GM18519 (cell line): ENCODE results near the gene LRP1B.

Experiments
- ATAC-seq: cut with Tn5 transposase; IDR thresholded peaks from one replicate; pipeline ENCODE4 v1.9.1; 2021; ENCODE audit warnings: mild to moderate bottlenecking, moderate library complexity; ENCODE audit not compliant: unreplicated experiment, low FRiP score

LRP1B gene

DNA sequence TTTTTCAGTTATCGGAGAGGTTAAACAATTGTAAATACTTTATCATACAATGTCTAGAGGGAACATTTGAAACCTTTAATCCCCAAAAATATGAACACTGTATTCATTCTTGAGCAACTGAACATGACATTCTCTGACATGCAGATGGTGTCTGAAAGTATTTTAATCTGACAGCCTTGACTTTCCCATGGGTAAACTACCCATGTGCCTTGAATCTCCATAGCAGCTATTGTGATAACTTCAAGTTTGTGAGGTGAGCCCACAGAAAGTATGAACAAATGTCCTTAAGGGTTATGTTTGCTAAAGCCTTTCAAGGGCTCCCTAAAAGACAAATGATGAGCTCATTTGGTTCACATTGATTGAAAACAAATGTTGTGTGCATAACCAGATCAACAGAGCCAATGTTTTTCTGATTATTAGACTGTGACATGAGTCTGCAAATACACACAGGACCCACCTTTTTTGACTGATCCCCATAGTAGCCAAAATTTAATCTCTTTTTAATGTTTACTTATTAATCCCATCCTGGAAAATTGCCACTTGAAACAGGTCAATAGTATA lies 1326.0 kb downstream of the LRP1B start:
- no peak for ATAC-seq

DNA sequence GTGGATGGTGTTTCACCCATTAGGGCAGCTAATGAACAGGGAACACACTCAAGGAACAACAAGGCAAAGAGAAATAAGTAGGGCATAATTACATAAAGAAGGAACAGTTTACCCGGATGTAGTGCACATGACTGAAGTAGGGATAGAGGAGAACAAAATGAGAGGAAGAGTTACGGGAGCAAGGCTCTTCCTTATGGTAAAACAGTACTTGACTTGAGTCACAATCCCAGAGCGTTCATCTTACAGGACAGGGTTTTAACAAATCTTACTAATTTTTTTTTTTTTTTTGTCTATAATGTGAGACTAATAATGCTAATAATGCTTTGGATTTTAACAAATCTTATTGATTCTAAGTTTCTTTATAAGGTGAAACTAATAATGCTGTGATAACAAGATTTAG lies 1329.5 kb downstream of the LRP1B start:
- ATAC-seq, result no peak

DNA sequence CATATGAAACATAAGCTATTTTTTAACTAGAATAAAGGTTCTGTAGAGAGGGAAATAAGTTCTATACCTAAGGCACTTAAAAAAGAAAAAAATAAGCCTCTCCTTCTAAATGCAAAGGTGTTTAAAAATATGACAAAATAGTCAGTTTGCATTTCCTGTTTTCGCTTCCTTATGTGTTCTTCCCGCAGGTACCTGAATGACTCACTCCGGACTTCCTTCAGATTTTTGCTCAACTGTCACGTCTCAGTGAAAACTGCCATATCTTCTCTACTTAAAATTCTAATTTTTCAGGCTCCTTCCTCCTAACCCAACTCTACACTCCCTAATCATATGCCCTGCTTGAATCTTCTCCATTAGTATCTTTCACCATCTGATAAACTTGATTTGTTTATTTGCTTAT lies 1333.1 kb downstream of the LRP1B start:
- peak; percentile 99 for ATAC-seq

DNA sequence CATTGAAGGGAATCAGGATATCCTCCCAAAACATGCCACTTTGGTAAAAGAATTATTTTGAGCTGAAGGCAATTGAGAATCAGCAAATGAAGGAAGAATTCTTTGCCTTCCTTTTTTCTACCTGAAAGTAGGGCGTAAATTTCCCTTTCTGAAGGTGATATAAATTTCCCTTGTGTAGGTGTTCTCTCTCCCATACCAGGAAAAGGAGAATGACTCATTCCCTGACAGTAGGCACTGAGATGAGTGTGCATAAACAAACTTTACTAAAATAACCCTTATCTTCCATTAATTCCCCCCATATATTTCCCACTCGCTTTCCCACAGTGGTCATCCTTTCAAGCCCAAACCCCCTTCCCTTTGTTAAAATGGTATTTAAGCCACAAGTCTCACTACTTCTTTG lies 1339.0 kb downstream of the LRP1B start:
- no peak for ATAC-seq

DNA sequence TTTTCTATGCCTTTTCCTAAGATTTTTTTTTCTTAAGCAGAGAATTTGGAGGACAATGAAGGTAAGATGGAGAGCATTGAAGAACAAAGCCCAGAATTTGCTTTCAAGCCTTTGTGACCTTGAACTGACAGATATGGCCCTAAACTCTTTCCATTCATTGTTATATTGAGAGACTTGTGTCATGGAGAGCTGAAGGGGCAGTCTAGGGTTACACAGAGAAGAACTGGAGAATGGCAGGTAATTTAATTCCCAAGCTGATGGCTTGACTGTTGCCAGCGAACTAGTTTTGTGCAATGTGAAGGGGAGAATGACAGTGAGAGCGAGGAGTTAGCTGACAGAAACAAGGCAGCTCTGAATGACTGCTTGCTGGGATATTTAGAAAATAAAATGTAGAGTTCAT lies 1344.2 kb downstream of the LRP1B start:
- no peak for ATAC-seq

DNA sequence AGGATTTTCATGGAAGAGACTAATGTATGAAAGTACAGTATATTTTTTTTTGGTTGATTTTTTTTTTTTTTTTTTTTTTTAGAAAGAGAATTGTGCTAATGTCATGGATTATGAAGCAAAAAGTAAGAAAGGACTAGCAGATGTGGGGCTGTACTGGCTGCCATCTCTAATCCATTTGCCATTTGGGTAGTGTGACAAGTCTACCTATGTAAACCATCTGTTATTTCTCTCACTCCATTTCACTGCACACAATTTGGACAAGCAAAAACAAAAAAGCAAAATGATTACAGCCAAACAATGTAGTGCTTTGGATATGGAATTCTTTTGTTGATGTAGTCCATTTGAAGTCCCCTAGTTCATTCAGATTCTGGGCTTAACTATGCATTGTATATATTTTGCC lies 1355.4 kb downstream of the LRP1B start:
- no peak for ATAC-seq

DNA sequence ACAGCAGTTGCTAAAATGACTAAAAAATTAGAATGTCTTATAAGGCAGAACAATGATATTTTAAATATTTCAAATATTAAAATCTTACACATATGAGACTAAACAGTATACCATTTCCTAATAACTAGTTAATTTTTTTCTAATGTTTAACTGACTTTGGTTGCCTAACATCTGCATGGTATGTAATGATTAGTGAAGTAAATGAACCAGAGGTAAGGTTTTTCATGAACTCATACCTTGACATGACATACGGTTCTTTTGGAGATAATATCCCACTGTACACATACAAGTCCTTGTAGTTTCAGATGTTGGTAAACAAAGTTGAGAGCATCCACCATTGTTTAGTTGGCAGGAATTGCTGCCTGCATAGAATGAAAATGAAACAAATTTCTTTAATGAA lies 1360.2 kb downstream of the LRP1B start:
- ATAC-seq, result no peak

DNA sequence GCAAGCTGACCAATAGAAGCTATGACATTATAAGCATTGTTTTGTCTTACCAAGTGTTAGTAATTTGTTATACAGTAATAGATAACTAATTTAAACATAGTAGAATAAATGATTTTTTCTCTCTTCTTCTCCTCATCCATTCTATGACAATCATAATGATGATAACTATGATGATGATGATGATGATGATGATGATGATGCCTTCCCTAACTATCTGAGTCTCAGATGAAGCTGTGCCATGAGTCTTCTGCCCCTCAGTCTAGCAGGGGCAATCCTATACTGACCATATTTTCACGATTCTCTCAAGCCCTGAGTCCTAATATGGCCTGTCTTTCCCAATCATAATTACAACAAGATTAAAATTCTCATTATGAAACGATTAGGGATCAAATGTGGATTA lies 1369.0 kb downstream of the LRP1B start:
- no peak for ATAC-seq

DNA sequence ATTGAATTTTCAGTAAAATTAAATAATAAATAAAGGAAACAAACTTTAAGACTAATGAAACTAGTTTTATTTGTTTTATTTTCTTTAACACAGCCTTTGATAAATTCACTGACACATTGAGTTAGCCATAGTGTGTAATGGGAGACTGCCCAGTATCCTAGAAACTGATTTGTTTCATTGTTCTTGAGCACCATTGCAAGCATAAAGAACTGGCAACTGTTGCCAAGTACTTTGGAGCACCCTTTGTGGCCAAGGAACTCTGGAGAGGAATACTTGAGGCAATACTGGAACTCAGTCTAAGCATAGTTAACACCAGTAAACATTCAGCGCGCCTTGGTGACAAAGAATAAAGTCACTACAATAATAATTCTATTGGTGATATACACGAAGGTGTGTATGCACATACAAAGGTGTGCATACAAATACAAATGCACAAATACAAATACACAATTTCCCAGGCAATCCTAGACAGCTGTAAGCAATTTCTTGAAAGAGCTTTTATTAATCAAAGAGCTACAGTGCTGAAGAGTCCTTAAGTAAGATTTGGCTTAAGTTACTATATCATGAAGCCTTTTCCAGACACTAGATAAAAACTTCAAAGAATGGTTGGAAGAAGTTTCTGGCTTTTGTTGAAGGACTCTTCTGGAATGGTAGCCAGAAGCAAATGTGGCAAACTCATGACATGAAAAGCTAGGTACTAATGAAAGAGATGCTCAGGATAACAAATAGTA lies 1371.2 kb downstream of the LRP1B start:
- ATAC-seq, result no peak

DNA sequence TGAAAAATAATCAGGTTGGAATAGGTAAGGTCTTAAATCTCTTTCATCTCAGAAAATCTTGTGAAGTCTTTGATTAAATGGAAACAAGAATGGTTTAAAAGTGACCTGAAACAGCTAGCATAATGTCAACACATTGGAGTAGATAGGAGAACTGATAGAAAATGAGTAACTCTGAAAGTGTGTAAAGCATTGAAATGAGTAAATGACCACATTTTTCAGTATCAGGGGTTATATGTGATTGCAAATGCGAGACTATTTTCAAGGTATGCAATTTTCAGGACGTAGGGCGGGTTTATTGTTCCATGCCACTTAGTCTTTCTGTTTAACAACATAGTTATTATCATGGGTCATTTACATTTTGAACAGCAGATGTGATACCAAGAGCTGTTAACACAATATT lies 1383.2 kb downstream of the LRP1B start:
- ATAC-seq, result peak; percentile 98

DNA sequence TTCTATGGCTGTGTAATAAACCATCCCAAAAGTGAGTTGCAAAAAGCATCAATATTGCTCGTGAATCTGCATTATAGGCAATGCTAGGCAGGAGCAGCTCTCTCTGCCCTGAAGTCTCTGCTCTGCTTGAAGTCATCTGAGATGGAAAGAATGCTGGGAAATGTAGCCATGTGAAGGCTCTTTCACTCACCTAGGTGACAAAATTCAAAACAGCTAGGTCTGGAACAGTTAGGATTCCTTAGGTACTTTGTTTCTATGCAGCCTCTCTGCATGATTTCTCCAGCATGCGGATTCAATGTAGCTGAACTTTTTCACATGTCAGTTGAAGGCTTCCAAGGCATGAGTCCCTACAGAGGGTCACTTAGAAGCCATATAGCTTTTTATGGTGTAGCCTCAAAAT lies 1383.7 kb downstream of the LRP1B start:
- ATAC-seq, result no peak

DNA sequence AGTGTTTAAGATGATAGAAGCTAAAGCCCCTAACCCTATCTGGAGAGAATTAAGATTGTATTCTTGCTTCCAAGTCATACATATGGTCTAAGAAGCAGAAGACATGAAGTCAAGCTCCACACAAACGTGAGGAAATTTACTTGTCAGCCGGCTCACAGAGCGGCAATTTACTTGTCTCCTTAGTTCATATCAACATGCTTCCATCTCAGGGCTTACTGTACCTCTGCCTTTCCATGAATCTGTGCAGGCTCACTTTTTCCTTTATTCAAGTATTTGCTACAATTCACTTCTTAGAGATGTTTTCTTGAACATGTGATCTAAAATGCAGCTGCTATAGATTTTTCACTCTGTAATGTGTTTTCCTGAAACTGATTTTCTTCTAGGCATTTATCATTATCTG lies 1386.4 kb downstream of the LRP1B start:
- ATAC-seq, result no peak

DNA sequence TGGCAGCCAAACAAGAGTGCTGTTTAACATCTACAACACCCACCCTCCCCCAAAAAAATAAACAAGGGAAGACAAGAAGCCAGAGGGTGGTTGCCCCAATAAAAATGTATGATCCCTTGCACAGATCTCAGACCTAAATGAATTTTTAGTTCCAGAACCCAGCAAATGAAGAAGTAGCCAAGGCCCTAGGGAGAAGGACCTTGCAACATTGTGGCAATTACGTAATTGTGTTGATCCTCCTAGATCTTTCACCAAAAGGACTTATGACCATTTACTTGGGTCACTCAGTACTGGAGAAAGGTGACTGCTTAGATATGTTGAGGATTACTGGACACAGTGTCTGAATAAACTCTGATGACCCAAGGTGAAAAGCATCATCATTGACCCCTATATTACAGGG lies 1393.8 kb downstream of the LRP1B start:
- no peak for ATAC-seq

DNA sequence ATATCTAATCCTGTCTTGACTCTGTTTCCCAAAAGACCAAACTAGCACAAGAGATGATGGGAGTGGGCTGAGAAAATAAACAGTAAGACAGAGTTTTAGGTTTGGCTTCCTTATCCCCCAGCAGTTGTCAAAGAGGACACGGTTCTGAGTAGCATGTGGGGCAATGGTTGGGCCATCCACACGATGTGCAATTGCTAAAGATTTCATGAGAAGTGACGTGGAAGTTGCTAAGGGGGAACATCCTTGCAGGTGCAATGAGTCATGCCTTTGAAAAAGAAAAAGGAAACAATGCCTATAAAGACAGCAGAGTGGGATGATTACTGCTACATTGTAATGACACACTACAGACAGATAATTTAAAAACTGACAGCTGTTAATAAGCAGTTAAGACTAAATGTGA lies 1395.8 kb downstream of the LRP1B start:
- no peak for ATAC-seq

DNA sequence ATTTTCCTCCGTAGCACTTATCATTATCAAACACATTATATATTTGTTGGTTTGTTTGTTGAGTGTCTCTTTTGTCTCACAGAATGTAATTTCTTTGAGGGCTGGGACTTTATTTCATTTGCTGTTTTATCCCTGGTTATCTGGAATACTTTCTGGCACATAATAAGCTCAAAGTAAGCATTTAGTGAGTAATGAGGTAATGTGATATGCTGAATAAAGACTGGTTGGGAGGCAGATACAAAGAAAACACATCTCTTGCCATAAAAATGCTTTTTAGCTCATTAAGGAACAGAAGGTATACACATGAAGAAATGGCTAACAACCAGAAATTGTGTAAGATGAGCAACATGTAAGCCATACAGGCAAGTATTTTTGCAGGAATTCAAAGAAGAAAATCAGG lies 1411.8 kb downstream of the LRP1B start:
- ATAC-seq, result no peak

DNA sequence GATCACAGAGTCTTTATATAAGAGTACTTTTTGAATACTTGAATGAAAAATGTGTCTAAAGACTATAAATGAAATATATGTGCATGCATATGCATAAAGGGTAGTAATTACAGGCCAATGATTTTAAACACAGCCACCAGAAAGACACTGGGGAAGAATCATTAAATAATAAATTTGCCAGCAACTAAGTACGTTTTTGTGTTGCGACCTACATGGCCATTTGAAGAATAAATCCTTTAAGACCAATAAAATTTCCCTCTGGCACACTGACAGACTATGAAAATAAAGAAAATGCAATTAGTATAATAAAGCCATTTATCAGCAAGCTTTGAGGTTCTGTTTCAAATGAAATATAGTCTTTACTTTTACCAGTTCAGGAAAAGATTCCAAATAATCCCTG lies 1413.3 kb downstream of the LRP1B start:
- ATAC-seq, result no peak

DNA sequence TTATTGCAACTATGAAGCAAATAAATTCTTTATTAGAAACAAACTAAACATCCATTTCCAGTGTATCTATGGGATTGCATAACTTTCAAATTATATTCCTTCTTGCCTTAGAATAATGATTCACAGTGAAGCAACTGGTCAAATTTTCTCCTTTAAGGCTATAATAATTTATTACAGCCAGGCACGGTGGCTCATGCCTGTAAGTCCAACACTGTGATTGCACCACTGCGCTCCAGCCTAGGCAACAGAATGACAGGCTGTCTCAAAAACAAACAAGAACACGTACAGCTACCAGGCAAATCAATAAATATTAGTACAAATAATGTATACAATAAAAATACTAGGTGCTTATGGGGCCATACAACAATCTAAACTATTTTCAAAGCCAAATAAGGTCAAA lies 1416.2 kb downstream of the LRP1B start:
- no peak for ATAC-seq

DNA sequence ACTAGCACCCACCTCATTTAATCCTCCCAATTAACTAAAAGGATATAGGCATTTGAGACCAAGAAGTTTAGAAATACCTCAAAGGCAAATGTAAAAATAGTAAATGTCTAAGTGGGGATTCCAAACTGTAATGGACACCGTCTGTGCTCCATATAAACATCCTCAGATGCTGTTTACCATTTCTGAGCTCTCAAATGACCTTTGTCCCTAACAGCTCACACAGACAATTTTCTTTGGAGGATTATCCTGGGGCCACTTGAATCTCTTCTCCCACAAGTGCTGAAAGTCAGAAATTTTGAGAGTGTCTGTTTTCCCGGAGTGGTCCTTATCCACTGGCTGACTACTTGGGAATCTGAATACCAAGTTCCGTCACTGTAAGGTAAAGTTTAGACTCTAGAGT lies 1418.9 kb downstream of the LRP1B start:
- no peak for ATAC-seq

DNA sequence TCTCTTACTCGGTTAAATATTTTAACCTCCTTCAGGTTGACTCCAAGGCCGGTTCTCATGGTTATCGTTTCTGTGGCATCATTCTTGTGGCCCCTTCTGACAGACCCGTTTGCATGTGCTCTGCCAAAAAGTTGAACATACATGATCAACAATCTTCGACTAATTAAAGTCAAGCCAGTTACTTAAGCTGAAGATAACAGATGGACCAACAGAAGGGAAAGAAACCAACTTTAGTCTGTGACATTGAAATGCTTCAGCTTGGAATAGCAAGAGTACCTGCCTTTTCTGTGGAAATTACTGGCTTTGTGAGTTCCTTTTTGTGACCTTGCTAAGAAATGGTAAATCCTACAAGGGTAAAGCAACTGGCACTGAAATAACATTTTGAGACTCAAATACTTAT lies 1429.1 kb downstream of the LRP1B start:
- no peak for ATAC-seq

DNA sequence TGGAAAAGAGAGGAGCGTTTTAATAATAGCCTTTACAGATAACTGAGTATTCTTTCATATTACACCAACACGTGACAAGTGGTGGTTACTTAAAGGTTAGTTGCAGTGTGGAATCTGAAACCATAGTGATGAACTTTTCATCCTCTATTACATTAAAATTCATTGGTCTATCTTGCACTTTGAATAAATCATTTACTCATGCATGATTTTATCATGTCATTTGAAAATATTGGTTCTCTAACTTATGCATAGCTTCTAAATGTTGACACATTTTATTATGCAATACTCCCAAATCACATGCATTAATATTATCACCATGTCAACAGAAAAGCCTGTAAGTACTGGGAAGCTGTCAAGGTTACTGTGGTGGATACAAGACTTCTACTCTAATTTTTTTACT lies 1432.2 kb downstream of the LRP1B start:
- no peak for ATAC-seq

DNA sequence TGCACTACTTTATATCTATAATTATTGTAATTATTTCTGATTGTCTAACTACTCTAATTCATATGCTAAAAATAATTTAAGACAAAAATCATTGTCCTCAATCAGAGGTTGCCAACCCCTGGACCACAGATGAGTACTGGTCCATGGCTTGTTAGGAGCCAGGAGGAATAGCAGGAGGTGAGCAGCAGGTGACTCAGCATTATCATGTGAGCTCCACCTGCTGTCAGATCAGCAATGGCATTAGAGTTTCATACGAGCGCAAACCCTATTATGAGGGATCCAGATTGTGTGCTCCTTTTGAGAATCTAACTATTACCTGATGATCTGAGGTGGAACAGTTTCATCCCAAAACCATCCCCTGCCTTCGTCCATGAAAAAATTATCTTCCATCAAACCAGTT lies 1434.4 kb downstream of the LRP1B start:
- no peak for ATAC-seq

DNA sequence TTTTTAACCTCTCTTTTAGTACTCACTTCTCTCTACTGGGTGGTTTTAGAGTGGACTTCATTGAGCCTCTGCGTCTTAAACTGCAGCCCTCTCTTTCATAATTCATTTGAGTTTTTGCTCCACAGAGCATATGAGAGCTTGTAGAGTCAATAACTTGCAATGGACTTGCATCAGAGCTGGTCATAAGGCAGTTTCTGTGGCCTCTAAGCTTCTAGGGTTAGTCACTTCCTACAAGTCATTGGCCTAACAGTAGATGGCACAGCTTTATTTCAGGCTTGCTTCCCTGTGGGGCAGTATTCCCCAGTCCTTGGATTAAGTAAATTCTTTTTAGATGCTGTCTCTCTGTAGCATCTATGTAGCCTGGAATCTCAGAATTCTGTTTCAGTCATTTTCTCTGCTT lies 1435.7 kb downstream of the LRP1B start:
- ATAC-seq, result no peak

DNA sequence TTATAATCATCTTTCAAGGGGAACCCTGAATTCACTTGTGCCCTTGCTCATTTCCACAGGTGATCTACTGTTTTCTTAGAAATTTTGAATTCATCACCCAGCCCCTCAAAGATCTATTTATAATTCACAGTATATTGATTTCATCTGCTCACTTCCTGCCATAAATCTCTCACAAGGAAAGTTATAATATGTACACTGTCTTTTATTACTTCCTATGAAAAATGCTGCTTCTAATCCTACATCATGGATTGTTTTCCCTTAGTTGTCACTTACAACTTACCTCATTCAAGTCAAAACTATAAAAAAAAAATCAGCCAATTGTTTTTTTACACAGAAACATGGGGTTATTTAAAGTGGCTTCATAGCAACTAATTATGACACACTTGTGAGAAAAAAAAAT lies 1443.0 kb downstream of the LRP1B start:
- ATAC-seq, result no peak
